ELR (cell line): Measurements from ENCODE around the gene PLEKHM1.

Source experiments
- DNase-seq: peaks from one replicate; pipeline ENCODE4 v3.0.0-alpha.2; 2015; ENCODE audit warnings: low read depth

Gene PLEKHM1

GRCh38 chr17:45427181-45427835 is 63.2 kb downstream of the PLEKHM1 start:
- no peak for DNase-seq

- no peak for DNase-seq
Observed at GRCh38 chr17:45426561-45426960, 64.0 kb downstream of the PLEKHM1 start.

GRCh38 chr17:45425984-45426413 is 64.5 kb downstream of the PLEKHM1 start:
- no peak for DNase-seq

- DNase-seq: peak; percentile 89
Observed at GRCh38 chr17:45425125-45425983, 65.2 kb downstream of the PLEKHM1 start.

- no peak for DNase-seq
Observed at GRCh38 chr17:45424769-45425124, 65.8 kb downstream of the PLEKHM1 start.

- DNase-seq: no peak
Observed at GRCh38 chr17:45423975-45424335, 66.6 kb downstream of the PLEKHM1 start.

GRCh38 chr17:45423304-45423974 is 67.1 kb downstream of the PLEKHM1 start:
- DNase-seq: no peak

- no peak for DNase-seq
Observed at GRCh38 chr17:45414990-45415881, 75.3 kb downstream of the PLEKHM1 start.

GRCh38 chr17:45413498-45413923 is 77.0 kb downstream of the PLEKHM1 start:
- DNase-seq: no peak

GRCh38 chr17:45411348-45412105 is 79.0 kb downstream of the PLEKHM1 start:
- DNase-seq: no peak

GRCh38 chr17:45410144-45411091 is 80.1 kb downstream of the PLEKHM1 start:
- no peak for DNase-seq

GRCh38 chr17:45409659-45410076 is 80.9 kb downstream of the PLEKHM1 start:
- no peak for DNase-seq

- DNase-seq: no peak
Observed at GRCh38 chr17:45408611-45409421, 81.7 kb downstream of the PLEKHM1 start.

GRCh38 chr17:45406107-45406506 is 84.4 kb downstream of the PLEKHM1 start:
- DNase-seq: no peak

GRCh38 chr17:45405250-45406086 is 85.1 kb downstream of the PLEKHM1 start:
- peak; percentile 42 for DNase-seq

- DNase-seq: no peak
Observed at GRCh38 chr17:45404870-45405249, 85.7 kb downstream of the PLEKHM1 start.

- DNase-seq: no peak
Observed at GRCh38 chr17:45403906-45404490, 86.5 kb downstream of the PLEKHM1 start.

GRCh38 chr17:45402916-45403315 is 87.6 kb downstream of the PLEKHM1 start:
- DNase-seq: no peak
